ENCODE results near the gene HGF. TPM values are rescaled to one million over a fixed set of nuclear protein-coding genes. Genes with fewer than 3 reads are reported as not detected.
"Not testable (repeated sequence)": the region's sequence is repeated elsewhere in the genome, so short reads cannot be mapped to it uniquely, and the experiment has no call there.

HGF gene
- total RNA-seq, 1 donor from 2014 or later: not detected

DNA sequence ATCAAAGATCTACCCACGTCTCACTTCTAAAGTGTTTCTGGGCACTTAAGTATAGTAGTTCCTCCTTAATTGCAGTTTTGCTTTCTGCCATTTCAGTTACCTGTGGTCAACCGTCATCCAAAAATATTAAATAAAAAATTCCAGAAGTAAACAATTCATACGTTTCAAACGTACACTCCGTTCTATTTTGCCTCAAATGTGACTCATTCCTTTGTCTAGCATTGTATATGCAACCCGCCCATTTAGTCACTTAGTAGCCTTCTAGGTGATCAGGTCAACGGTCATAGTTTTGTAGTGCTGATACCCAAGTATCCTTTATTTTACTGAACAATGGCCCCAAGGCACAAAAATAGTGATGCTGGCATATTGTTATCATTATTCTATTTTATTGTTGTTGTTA, 33.8 kb downstream of the HGF start:
- H3K27me3 ChIP-seq (ENCODE audit: insufficient read depth, low read length): no peaks in the 10 kb centered on the region
- Mint-ChIP-seq H3K4me3 (ENCODE audit: unreplicated experiment) (no peak overlapping the region), H3K9me3 (ENCODE audit: unreplicated experiment) (no peaks in the 10 kb centered on the region), H3K4me1 (ENCODE audit: low read depth, unreplicated experiment) (no peaks in the 10 kb centered on the region), H3K36me3 (ENCODE audit: low read depth, unreplicated experiment) (no peaks in the 10 kb centered on the region), H3K27me3 (ENCODE audit: low read depth, unreplicated experiment) (no peaks in the 10 kb centered on the region), H3K27ac (ENCODE audit: unreplicated experiment) (no peak overlapping the region)
- no peaks in the 10 kb centered on the region for H3K9me3 ChIP-seq (ENCODE audit: insufficient read depth, low read depth, low read length)
- DNase-seq (ENCODE audit: low read depth) (no peak), FAIRE-seq (no peak)
- H2AFZ ChIP-seq (ENCODE audit: low read depth, low read length): no peak overlapping the region
- H3K27ac ChIP-seq (ENCODE audit: low read depth, low read length): no peak overlapping the region
- no peak overlapping the region for H3K9ac ChIP-seq (ENCODE audit: low read length)
- H3K79me2 ChIP-seq (ENCODE audit: insufficient read depth, low read length): no peaks in the 10 kb centered on the region
- H3K4me1 ChIP-seq (ENCODE audit: insufficient read depth, low read length): no peaks in the 10 kb centered on the region
- no peaks in the 10 kb centered on the region for H4K20me1 ChIP-seq (ENCODE audit: insufficient read depth, low read length)
- H3K36me3 ChIP-seq (ENCODE audit: insufficient read depth, low read length): no peaks in the 10 kb centered on the region
- no peak overlapping the region for H3K4me2 ChIP-seq (ENCODE audit: low read length)
- no peak overlapping the region for H3K4me3 ChIP-seq (ENCODE audit: insufficient read depth, low read depth, low read length)
- no peak for TF ChIP-seq CTCF (IDR thresholded peaks at IDR 0.05; ENCODE audit: insufficient read depth, low read depth, low read length)
- TF ChIP-seq EZH2 (IDR thresholded peaks at IDR 0.05; ENCODE audit: insufficient read depth, low read length): no peak

DNA sequence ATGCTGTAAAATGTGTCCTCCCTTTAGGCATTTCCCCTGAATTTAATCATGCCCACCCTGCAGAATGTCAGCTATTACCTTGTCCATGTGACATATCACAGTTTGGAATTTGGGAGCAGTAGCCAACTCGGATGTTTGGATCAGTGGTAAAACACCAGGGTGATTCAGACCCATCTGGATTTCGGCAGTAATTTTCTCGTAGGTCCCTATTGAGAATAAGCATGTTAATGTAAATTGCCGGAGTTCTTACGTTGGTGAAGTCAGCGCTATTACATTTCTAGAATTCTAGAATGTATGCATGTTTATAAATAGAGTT, 44.1 kb downstream of the HGF start:
- Histone ChIP-seq H3K36me3 (ENCODE audit: insufficient read depth, low read length) (no peaks in the 10 kb centered on the region), H3K9me3 (ENCODE audit: insufficient read depth, low read depth, low read length) (no peaks in the 10 kb centered on the region), H3K27me3 (ENCODE audit: insufficient read depth, low read length) (no peaks in the 10 kb centered on the region), H4K20me1 (ENCODE audit: insufficient read depth, low read length) (no peaks in the 10 kb centered on the region), H3K4me3 (ENCODE audit: insufficient read depth, low read depth, low read length) (no peak overlapping the region), H3K79me2 (ENCODE audit: insufficient read depth, low read length) (no peaks in the 10 kb centered on the region), H3K4me1 (ENCODE audit: insufficient read depth, low read length) (no peaks in the 10 kb centered on the region), H3K27ac (ENCODE audit: low read depth, low read length) (peak overlapping the region; percentile 63), H3K4me2 (ENCODE audit: low read length) (peak overlapping the region; percentile 56), H2AFZ (ENCODE audit: low read depth, low read length) (no peak overlapping the region), H3K9ac (ENCODE audit: low read length) (no peak overlapping the region)
- H3K36me3 Mint-ChIP-seq (ENCODE audit: low read depth, unreplicated experiment): no peaks in the 10 kb centered on the region
- peaks cover 13% of the 10 kb centered on the region for H3K4me1 Mint-ChIP-seq (ENCODE audit: low read depth, unreplicated experiment)
- no peak overlapping the region for H3K27ac Mint-ChIP-seq (ENCODE audit: unreplicated experiment)
- FAIRE-seq (peak; percentile 100), DNase-seq (ENCODE audit: low read depth) (peak; percentile 94)
- no peaks in the 10 kb centered on the region for H3K27me3 Mint-ChIP-seq (ENCODE audit: low read depth, unreplicated experiment)
- H3K4me3 Mint-ChIP-seq (ENCODE audit: unreplicated experiment): no peak overlapping the region
- TF ChIP-seq CTCF (IDR thresholded peaks at IDR 0.05; ENCODE audit: insufficient read depth, low read depth, low read length) (no peak), EZH2 (IDR thresholded peaks at IDR 0.05; ENCODE audit: insufficient read depth, low read length) (no peak)
- H3K9me3 Mint-ChIP-seq (ENCODE audit: unreplicated experiment): no peaks in the 10 kb centered on the region

DNA sequence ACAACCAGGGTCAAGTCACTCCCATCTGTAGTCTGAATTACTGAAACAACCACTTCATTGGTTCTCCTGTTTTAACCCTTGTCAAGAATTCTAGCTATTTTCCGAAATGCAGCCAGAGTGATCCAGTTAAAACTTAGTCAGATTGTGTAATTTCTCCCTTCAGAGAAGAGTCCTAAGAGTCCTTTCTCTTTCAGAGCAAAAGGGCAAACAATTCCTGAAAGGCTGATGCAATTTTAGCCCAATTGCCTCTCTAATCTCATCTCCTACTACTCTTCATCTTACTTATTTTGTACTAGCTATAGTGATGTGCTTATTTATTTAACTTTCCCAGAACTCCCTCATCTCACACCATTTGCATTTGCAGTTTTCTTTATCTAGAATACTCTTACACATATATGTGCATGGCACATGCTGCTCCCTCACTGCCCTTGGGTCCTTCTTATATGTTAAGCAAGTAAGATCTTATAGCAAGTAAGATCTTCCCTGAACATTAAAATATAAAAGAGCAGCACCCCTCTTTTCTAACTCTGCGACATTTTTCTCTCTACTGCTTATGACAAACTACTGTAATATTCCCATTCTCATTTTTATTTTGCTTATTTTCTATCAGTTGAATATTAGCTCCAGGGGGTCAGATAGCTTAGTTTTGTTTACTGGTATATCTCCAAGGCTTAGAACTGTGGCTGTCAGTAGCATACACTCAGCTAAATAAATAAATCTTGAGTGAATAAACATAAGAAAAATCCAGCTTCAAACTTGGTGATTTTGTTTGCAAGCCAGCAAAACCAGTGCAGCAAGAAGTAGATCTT, 44.6 kb downstream of the HGF start:
- no peaks in the 10 kb centered on the region for H3K36me3 ChIP-seq (ENCODE audit: insufficient read depth, low read length)
- DNase-seq (ENCODE audit: low read depth): peak; percentile 24
- no peaks in the 10 kb centered on the region for H3K27me3 Mint-ChIP-seq (ENCODE audit: low read depth, unreplicated experiment)
- H3K27ac ChIP-seq (ENCODE audit: low read depth, low read length): no peak overlapping the region
- H3K4me3 ChIP-seq (ENCODE audit: insufficient read depth, low read depth, low read length): no peak overlapping the region
- peak; percentile 20 for FAIRE-seq
- H3K79me2 ChIP-seq (ENCODE audit: insufficient read depth, low read length): no peaks in the 10 kb centered on the region
- H3K9ac ChIP-seq (ENCODE audit: low read length): no peak overlapping the region
- peak overlapping the region; percentile 60 for H3K27ac Mint-ChIP-seq (ENCODE audit: unreplicated experiment)
- no peaks in the 10 kb centered on the region for H3K9me3 ChIP-seq (ENCODE audit: insufficient read depth, low read depth, low read length)
- H3K4me1 Mint-ChIP-seq (ENCODE audit: low read depth, unreplicated experiment): peaks cover 13% of the 10 kb centered on the region
- H3K27me3 ChIP-seq (ENCODE audit: insufficient read depth, low read length): no peaks in the 10 kb centered on the region
- peak overlapping the region; percentile 56 for H3K4me2 ChIP-seq (ENCODE audit: low read length)
- H3K4me3 Mint-ChIP-seq (ENCODE audit: unreplicated experiment): no peak overlapping the region
- H3K36me3 Mint-ChIP-seq (ENCODE audit: low read depth, unreplicated experiment): no peaks in the 10 kb centered on the region
- H4K20me1 ChIP-seq (ENCODE audit: insufficient read depth, low read length): no peaks in the 10 kb centered on the region
- H2AFZ ChIP-seq (ENCODE audit: low read depth, low read length): no peak overlapping the region
- TF ChIP-seq EZH2 (IDR thresholded peaks at IDR 0.05; ENCODE audit: insufficient read depth, low read length) (no peak), CTCF (IDR thresholded peaks at IDR 0.05; ENCODE audit: insufficient read depth, low read depth, low read length) (no peak)
- no peaks in the 10 kb centered on the region for H3K4me1 ChIP-seq (ENCODE audit: insufficient read depth, low read length)
- no peaks in the 10 kb centered on the region for H3K9me3 Mint-ChIP-seq (ENCODE audit: unreplicated experiment)

GRCh38 chr7:81722250-81722649, 47.6 kb downstream of the HGF start:
- not testable (repeated sequence) for H3K9ac ChIP-seq (ENCODE audit: low read length); H3K27me3 Mint-ChIP-seq (ENCODE audit: low read depth, unreplicated experiment); H3K36me3 Mint-ChIP-seq (ENCODE audit: low read depth, unreplicated experiment); H3K4me2 ChIP-seq (ENCODE audit: low read length); H3K9me3 Mint-ChIP-seq (ENCODE audit: unreplicated experiment); H3K4me3 ChIP-seq (ENCODE audit: insufficient read depth, low read depth, low read length); H3K79me2 ChIP-seq (ENCODE audit: insufficient read depth, low read length); H3K4me1 ChIP-seq (ENCODE audit: insufficient read depth, low read length); DNase-seq (ENCODE audit: low read depth); H3K9me3 ChIP-seq (ENCODE audit: insufficient read depth, low read depth, low read length); H3K36me3 ChIP-seq (ENCODE audit: insufficient read depth, low read length); H2AFZ ChIP-seq (ENCODE audit: low read depth, low read length); FAIRE-seq; H4K20me1 ChIP-seq (ENCODE audit: insufficient read depth, low read length); H3K4me3 Mint-ChIP-seq (ENCODE audit: unreplicated experiment); H3K27ac ChIP-seq (ENCODE audit: low read depth, low read length); H3K27ac Mint-ChIP-seq (ENCODE audit: unreplicated experiment); H3K27me3 ChIP-seq (ENCODE audit: insufficient read depth, low read length)
- peaks cover 13% of the 10 kb centered on the region for H3K4me1 Mint-ChIP-seq (ENCODE audit: low read depth, unreplicated experiment)
